HepG2 (cell line): ENCODE results near the gene ASIC3. TPM values are rescaled to one million over a fixed set of nuclear protein-coding genes. Genes with fewer than 3 reads are reported as not detected.

Source experiments
- ATAC-seq: fragments of 200-7000 bp; cut with Tn5 transposase; 3 replicates; pipeline ENCODE4 v1.9.1; 2020; ENCODE audit warnings: mild to moderate bottlenecking, moderate library complexity
- BruUV-seq: library from RNA; stranded (reverse); fragments of 400-500 nt; replicated peaks from 2 replicates; lab custom pipeline; 2021; lab: Mats Ljungman, UMichigan
- CTCF ChIA-PET: fragments of 300-600 bp; formaldehyde crosslinking; extraction: SDS; loops from one replicate; lab custom pipeline; 2021; ENCODE audit warnings: low total read pairs, inconsistent platforms, low intra/inter-chr PET ratio; lab: Yijun Ruan, JAX
- POLR2A ChIA-PET: fragments of 350-600 bp; sonication (Branson Sonifier 250); formaldehyde crosslinking; loops from one replicate; lab custom pipeline; 2020; ENCODE audit warnings: antibody characterized with exemption, inconsistent platforms; lab: Yijun Ruan, JAX
- DNase-seq: peaks from one replicate; pipeline ENCODE4 v3.0.0-alpha.2; 2015; ENCODE audit warnings: low spot score
- FAIRE-seq: peaks from 3 replicates; lab custom pipeline; 2011; peaks lifted over from hg19 to GRCh38; lab: Jason Lieb, UNC
- H2AFZ ChIP-seq: one replicate; pipeline ENCODE4 v1.6.1; 2011; ENCODE audit warnings: low read length, inconsistent platforms
- H3K27ac ChIP-seq: fragments of 300-600 bp; 3 replicates; pipeline ENCODE4 v1.8.0; 2011; ENCODE audit warnings: mixed run types, mild to moderate bottlenecking, mixed read lengths, low read length, inconsistent platforms; ENCODE audit not compliant: insufficient read depth; ENCODE audit errors: extremely low read length
- H3K27me3 ChIP-seq, 2 experiments: fragments of 200-600 bp in 1 of 2; 2 replicates in 1 of 2; 3 replicates in 1 of 2; pipeline versions ENCODE4 v1.6.0 to v1.8.0; 2011; ENCODE audit warnings: low read length in 2 of 2, mild to moderate bottlenecking in 2 of 2, moderate library complexity in 2 of 2, inconsistent platforms in 1 of 2; ENCODE audit not compliant: insufficient read depth in 2 of 2, control insufficient read depth in 1 of 2
- H3K36me3 ChIP-seq, 2 experiments: fragments of 200-600 bp in 1 of 2; replicated peaks in 1 of 2; 2 replicates in 1 of 2; 3 replicates in 1 of 2; pipeline versions ENCODE4 v1.5.1 to v1.8.0; 2011; ENCODE audit warnings: low read length in 2 of 2, inconsistent platforms in 1 of 2; ENCODE audit not compliant: insufficient read depth in 2 of 2, control insufficient read depth in 1 of 2
- H3K4me1 ChIP-seq: 2 replicates; pipeline ENCODE4 v1.5.1; 2012; ENCODE audit warnings: low read length, inconsistent platforms; ENCODE audit not compliant: insufficient read depth
- H3K4me2 ChIP-seq: 2 replicates; pipeline ENCODE4 v1.6.0; 2011; ENCODE audit warnings: low read depth, low read length, inconsistent platforms
- H3K4me3 ChIP-seq, 3 experiments: fragments of 200-600 bp in 1 of 3; sonication (generic), shearing (Covaris generic) in 1 of 3; replicated peaks in 1 of 3; 2 replicates each; pipeline ENCODE4 v1.5.1; 2011 to 2016; ENCODE audit warnings: low read length in 3 of 3, inconsistent platforms in 2 of 3, low read depth in 2 of 3, mild to moderate bottlenecking in 2 of 3, control low read depth in 1 of 3, mixed read lengths in 1 of 3; ENCODE audit not compliant: insufficient read depth in 1 of 3
- H3K79me2 ChIP-seq: one replicate; pipeline ENCODE4 v1.6.1; 2011; ENCODE audit warnings: low read length, inconsistent platforms; ENCODE audit not compliant: insufficient read depth
- H3K9ac ChIP-seq: 2 replicates; pipeline ENCODE4 v1.6.0; 2011; ENCODE audit warnings: mild to moderate bottlenecking, low read depth, low read length, inconsistent platforms; ENCODE audit not compliant: insufficient read depth
- H3K9me3 ChIP-seq: 2 replicates; pipeline ENCODE4 v1.5.1; 2012; ENCODE audit warnings: mild to moderate bottlenecking, low read length
- H4K20me1 ChIP-seq: 2 replicates; pipeline ENCODE4 v1.6.0; 2011; ENCODE audit warnings: inconsistent platforms, mild to moderate bottlenecking, low read length, moderate library complexity; ENCODE audit not compliant: insufficient read depth
- DR1 ChIP-seq: sonication (generic); formaldehyde crosslinking; IDR thresholded peaks from 2 replicates; pipeline ENCODE4 v1.8.0; 2021; ENCODE audit warnings: mild to moderate bottlenecking, missing genetic modification reagents, inconsistent platforms
- GLI4 ChIP-seq: sonication (generic); formaldehyde crosslinking; IDR thresholded peaks from 2 replicates; pipeline ENCODE4 v1.5.1; 2020; ENCODE audit warnings: missing genetic modification reagents, mild to moderate bottlenecking, moderate library complexity, borderline replicate concordance
- KMT2A ChIP-seq: sonication (generic); formaldehyde crosslinking; IDR thresholded peaks from 2 replicates; pipeline ENCODE4 v1.4.0; 2020; ENCODE audit warnings: missing genetic modification reagents
- KMT2B ChIP-seq: IDR thresholded peaks from 2 replicates; pipeline ENCODE4 v1.6.1; 2016; ENCODE audit warnings: missing genetic modification reagents, missing compliant biosample characterization
- MAFG ChIP-seq: sonication (generic); formaldehyde crosslinking; IDR thresholded peaks from 2 replicates; pipeline ENCODE4 v1.5.1; 2020; ENCODE audit warnings: mild to moderate bottlenecking, missing genetic modification reagents
- SMYD3 ChIP-seq: sonication (generic); formaldehyde crosslinking; IDR thresholded peaks from 2 replicates; pipeline ENCODE4 v1.8.1; 2023; ENCODE audit warnings: mild to moderate bottlenecking, missing genetic modification reagents
- STAT5B ChIP-seq: sonication (generic); formaldehyde crosslinking; IDR thresholded peaks from 2 replicates; pipeline ENCODE4 v1.4.0; 2020; ENCODE audit warnings: missing genetic modification reagents
- TAF15 ChIP-seq: fragments of 200-400 bp; formaldehyde crosslinking; IDR thresholded peaks from one replicate; pipeline ENCODE4 v1.6.1; 2018; ENCODE audit warnings: mild to moderate bottlenecking, low read depth, low read length; ENCODE audit not compliant: poor library complexity, severe bottlenecking
- TOE1 ChIP-seq: sonication (generic); formaldehyde crosslinking; IDR thresholded peaks from 2 replicates; pipeline ENCODE4 v1.4.0; 2020; ENCODE audit warnings: mild to moderate bottlenecking, missing genetic modification reagents
- TRAFD1 ChIP-seq: sonication (generic); formaldehyde crosslinking; IDR thresholded peaks from 2 replicates; pipeline ENCODE4 v1.5.1; 2020; ENCODE audit warnings: missing genetic modification reagents, mild to moderate bottlenecking, borderline replicate concordance
- YY1 ChIP-seq: IDR thresholded peaks from 2 replicates; pipeline ENCODE4 v1.6.1; 2011; ENCODE audit warnings: low read length, low read depth, moderate library complexity, mild to moderate bottlenecking; ENCODE audit not compliant: insufficient read depth, insufficient replicate concordance
- ZNF629 ChIP-seq: sonication (generic); formaldehyde crosslinking; conservative IDR thresholded peaks from 2 replicates; pipeline ENCODE4 v1.5.0; 2020; ENCODE audit warnings: missing genetic modification reagents
- ZNF766 ChIP-seq: sonication (generic); formaldehyde crosslinking; IDR thresholded peaks from 2 replicates; pipeline ENCODE4 v1.5.0; 2020; ENCODE audit warnings: missing genetic modification reagents, borderline replicate concordance
- WGBS: methylation state at CpG from one replicate; pipeline ENCODE4 v1.1.6; 2017; ENCODE audit warnings: low lambda C conversion rate; 5-methylcytosine and 5-hydroxymethylcytosine counted together
- in situ Hi-C: cut with HindIII; loops from 2 replicates; pipeline ENCODE4 v1.10.0; 2017; ENCODE audit warnings: low pct_unique_long_range_greater_than_20kb; ENCODE audit not compliant: extremely low pct_ligation_motif_present
- intact Hi-C: fragments of 100-400 bp; cut with micrococcal nuclease; formaldehyde crosslinking; loops from one replicate; pipeline ENCODE4 v1.10.0; 2022; ENCODE audit not compliant: unreplicated experiment
- polyA plus RNA-seq, 8 experiments: library from polyadenylated mRNA; depleted of rRNA in 3 of 8; stranded (reverse) in 7 of 8; unstranded in 1 of 8; fragments of >200 nt; fragmentation: Illumina TruSeq in 4 of 8; extraction: Trizol in 4 of 8; gene quantifications; 2 replicates each; pipeline versions ENCODE4 v1.2.1 to v1.2.3, GENCODE V29; 2011 to 2016; ENCODE audit warnings: low read depth in 4 of 8, missing spikeins in 1 of 8, mixed read lengths in 1 of 8; ENCODE audit not compliant: insufficient read depth in 1 of 8
- total RNA-seq, 5 experiments: library from RNA; depleted of rRNA; stranded (reverse); fragments of >200 nt; fragmentation: Illumina TruSeq; extraction: Trizol; gene quantifications; 2 replicates each; pipeline ENCODE4 v1.2.3, GENCODE V29; 2016; ENCODE audit warnings: low read depth in 1 of 5
- TF ChIP-seq, protein P1 (sequence below): sonication (generic); IDR thresholded peaks from 2 replicates; pipeline ENCODE4 v1.6.1; 2016; ENCODE audit warnings: low read depth, borderline replicate concordance

Gene ASIC3
- total and polyA plus RNA-seq, 2 of the 13 experiments (the other 11 are each of a cell fraction or from before 2014, with no cell fraction given) = 0.51 TPM; not detected in 1

DNA sequence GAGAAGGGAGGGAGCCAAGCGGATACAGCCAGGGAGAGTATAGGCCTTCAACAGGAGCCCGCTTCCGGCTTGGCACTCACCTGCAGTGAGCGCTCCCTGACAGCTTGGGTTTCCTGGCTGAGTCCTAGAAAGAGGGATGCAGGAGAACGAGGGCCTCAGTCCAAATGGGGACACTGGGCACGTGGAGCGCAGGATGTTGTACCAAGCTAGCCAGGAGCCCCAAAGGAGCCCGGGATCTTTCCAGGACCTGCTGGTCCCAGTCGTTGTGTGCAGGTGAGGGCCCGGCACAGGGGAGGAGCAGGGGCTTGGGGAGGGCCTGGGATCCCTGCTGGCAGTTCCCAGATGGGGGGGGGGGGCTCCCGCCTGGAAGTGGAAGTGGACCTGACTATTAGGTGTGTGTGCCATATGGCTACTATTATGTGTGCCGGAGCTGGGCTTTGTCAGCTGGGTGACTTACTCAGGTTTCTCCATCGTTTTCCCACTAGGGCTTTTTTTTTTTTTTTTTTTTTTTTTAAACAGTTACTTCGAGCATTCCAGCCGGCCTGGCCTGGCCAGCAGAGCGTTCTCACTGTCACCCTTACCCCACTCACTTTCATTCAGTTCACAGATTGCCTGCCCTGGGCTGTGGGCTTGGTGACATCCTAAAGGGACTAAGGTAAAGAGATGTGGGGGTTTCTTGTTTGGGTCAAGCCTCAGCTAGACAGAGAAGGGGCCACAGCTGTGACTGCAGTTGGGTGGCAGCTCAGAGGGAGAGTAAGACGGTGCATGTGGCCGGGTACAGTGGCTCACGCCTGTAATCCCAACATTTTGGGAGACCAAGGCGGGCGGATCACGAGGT lies 41.8 kb downstream of the ASIC3 start:
- BruUV-seq = no TSS peak

DNA sequence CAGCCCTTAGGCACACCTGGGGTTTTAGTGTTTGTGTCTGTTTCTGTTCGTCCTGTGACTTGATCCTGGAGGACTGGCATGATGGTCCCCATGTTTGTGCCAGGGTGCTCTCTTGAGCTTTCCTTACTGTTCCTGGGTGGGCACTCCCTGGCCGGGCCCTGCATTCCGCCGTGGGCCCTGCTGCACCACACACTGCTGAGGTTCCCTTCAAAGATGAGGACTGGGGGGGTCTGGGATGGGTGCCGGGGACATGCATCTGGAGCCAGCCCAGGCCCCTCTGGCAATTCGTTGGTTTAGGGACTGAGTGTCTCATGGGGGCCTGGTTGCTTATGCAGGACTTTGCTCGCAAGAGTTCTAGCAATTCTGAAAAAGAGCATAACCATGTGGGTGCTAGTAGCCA lies 42.7 kb downstream of the ASIC3 start:
- intact Hi-C loops (no loop called here), in situ Hi-C loops (no loop called here)
- ChIA-PET POLR2A (no interaction called here), CTCF (interaction anchor here (0.7 kb wide), 1 partner anchor 20 kb away, joined by 3 read pairs; no protein-coding TSS in a partner anchor)
- H3K27ac ChIP-seq = no peak overlapping the region
- H3K9me3 ChIP-seq = no peaks in the 10 kb centered on the region
- no peak for ATAC-seq
- no peaks in the 10 kb centered on the region for H3K27me3 ChIP-seq
- peaks cover 72% of the 10 kb centered on the region for H4K20me1 ChIP-seq
- H3K4me2 ChIP-seq = 0 out of 2 replicates have a peak overlapping the region, but pooled peaks have one; percentile 1
- peaks cover 91% of the 10 kb centered on the region for H3K79me2 ChIP-seq
- WGBS = 94% methylated on average over 7 of the region's 7 CpGs
- no peak overlapping the region for H3K4me3 ChIP-seq
- no peak for FAIRE-seq
- no peak overlapping the region for H3K9ac ChIP-seq
- no TSS peak for BruUV-seq
- peaks cover 41% of the 10 kb centered on the region for H3K4me1 ChIP-seq
- peaks cover 8 to 35% of the 10 kb centered on the region in 2 experiments; a peak in 4 of 5 replicates for H3K36me3 ChIP-seq
- DNase-seq = no peak
- H2AFZ ChIP-seq = no peak overlapping the region
- TF ChIP-seq SMYD3 (CRISPR knock-in tag) = no peak
- TF ChIP-seq GLI4 (CRISPR knock-in tag) = no peak
- no peak for TF ChIP-seq TRAFD1 (CRISPR knock-in tag)
- no peak for TF ChIP-seq TOE1 (CRISPR knock-in tag)
- no peak for TF ChIP-seq DR1 (CRISPR knock-in tag)
- no peak for TF ChIP-seq ZNF766 (CRISPR knock-in tag)
- TF ChIP-seq ZNF629 = no peak
- no peak for TF ChIP-seq TAF15
- TF ChIP-seq STAT5B (CRISPR knock-in tag) = no peak
- no peak for TF ChIP-seq MAFG
- TF ChIP-seq YY1 = no peak
- no peak for TF ChIP-seq KMT2B (CRISPR knock-in tag)

More for the DNA sequence above, 41.8 kb downstream of the ASIC3 start:
- DNase-seq (no peak), FAIRE-seq (no peak), ATAC-seq (no peak)
- H4K20me1 ChIP-seq = peaks cover 63% of the 10 kb centered on the region
- in situ Hi-C loops = no loop called here
- peak overlapping the region; percentile 88; the same call in 1 of the 2 replicates for H3K9ac ChIP-seq
- peak overlapping the region; percentile 97 for H3K4me2 ChIP-seq
- peak overlapping the region in 1 of 3 experiments; percentile 98; a peak in 1 of 6 replicates for H3K4me3 ChIP-seq
- H3K27me3 ChIP-seq = no peaks in the 10 kb centered on the region
- no peaks in the 10 kb centered on the region for H3K9me3 ChIP-seq
- H2AFZ ChIP-seq = no peak overlapping the region
- H3K36me3 ChIP-seq = peaks cover 8 to 32% of the 10 kb centered on the region in 2 experiments; a peak in 4 of 5 replicates
- H3K79me2 ChIP-seq = peaks cover 82% of the 10 kb centered on the region
- H3K4me1 ChIP-seq = peaks cover 49% of the 10 kb centered on the region
- TF ChIP-seq, protein P1, sequence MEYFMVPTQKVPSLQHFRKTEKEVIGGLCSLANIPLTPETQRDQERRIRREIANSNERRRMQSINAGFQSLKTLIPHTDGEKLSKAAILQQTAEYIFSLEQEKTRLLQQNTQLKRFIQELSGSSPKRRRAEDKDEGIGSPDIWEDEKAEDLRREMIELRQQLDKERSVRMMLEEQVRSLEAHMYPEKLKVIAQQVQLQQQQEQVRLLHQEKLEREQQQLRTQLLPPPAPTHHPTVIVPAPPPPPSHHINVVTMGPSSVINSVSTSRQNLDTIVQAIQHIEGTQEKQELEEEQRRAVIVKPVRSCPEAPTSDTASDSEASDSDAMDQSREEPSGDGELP = no peak
- TF ChIP-seq KMT2A (CRISPR knock-in tag) = no peak
- TF ChIP-seq, all 625 proteins: peak for 0
- ChIA-PET CTCF (no interaction called here), POLR2A (interaction anchor here (0.6 to 6.7 kb wide), 4 partner anchors 13 to 62 kb away, joined by 3 to 82 read pairs (median 6); partner anchors contain the start of gene ABCB8)
- peak overlapping the region; percentile 70 for H3K27ac ChIP-seq
- intact Hi-C loops = loop anchor here (10.0 kb wide), 1 partner anchor 155 kb away; the partner anchor contains the start of gene SMARCD3
- 91% methylated on average over 17 of the region's 22 CpGs for WGBS
